Prostate gland (tissue), 2 donors: Measurements from ENCODE around the gene AKAP8L.

Source experiments
- POLR2AphosphoS5 ChIP-seq: sonication (generic); formaldehyde crosslinking; IDR thresholded peaks from one replicate; pipeline ENCODE4 v1.6.1; 2017; ENCODE audit warnings: antibody characterized with exemption
- TF ChIP-seq, protein P1 (sequence below), 4 experiments: fragments of 200-600 bp in 2 of 4; fragments of 450-650 bp in 2 of 4; sonication (generic) in 2 of 4; IDR thresholded peaks; 1 replicate in 3 of 4; 2 replicates in 1 of 4; pipeline ENCODE4 v1.5.1; 2016 to 2019; ENCODE audit warnings: antibody characterized with exemption in 4 of 4, mild to moderate bottlenecking in 2 of 4, moderate library complexity in 2 of 4

DNA sequence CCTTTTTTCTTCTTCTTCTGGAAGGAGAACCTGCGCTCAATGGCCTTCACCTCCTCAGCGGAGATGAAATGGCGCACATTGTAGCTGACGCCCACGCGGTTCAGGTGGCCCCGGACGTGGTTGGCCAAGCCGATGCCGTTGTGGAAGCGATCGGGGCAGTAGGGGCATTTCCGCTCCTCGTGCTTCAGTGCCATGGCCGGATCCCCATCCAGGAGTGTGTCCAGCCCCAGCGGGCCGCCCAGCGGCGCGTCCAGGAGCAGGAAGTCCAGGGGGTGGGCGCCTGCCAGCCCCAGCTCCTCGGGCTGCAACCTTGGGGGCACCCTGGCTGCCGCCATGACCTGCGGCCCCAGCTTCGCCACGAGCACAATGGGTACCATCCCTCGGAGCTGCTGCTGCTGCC, 19.8 kb upstream of the AKAP8L start:
- TF ChIP-seq, protein P1, sequence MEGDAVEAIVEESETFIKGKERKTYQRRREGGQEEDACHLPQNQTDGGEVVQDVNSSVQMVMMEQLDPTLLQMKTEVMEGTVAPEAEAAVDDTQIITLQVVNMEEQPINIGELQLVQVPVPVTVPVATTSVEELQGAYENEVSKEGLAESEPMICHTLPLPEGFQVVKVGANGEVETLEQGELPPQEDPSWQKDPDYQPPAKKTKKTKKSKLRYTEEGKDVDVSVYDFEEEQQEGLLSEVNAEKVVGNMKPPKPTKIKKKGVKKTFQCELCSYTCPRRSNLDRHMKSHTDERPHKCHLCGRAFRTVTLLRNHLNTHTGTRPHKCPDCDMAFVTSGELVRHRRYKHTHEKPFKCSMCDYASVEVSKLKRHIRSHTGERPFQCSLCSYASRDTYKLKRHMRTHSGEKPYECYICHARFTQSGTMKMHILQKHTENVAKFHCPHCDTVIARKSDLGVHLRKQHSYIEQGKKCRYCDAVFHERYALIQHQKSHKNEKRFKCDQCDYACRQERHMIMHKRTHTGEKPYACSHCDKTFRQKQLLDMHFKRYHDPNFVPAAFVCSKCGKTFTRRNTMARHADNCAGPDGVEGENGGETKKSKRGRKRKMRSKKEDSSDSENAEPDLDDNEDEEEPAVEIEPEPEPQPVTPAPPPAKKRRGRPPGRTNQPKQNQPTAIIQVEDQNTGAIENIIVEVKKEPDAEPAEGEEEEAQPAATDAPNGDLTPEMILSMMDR (IDR thresholded peaks at IDR 0.05) = no peak
- TF ChIP-seq POLR2AphosphoS5 = no peak
